IPS-18c (cell line): ENCODE data around the gene CAPN9.

Experiments used
- H3K4me3 ChIP-seq: 2 replicates; pipeline ENCODE4 v1.7.0; 2013; ENCODE audit warnings: low read depth, mild to moderate bottlenecking, low read length, moderate library complexity; ENCODE audit not compliant: insufficient read depth
- H3K9me3 ChIP-seq: one replicate; pipeline ENCODE4 v1.6.1; 2013; ENCODE audit warnings: mild to moderate bottlenecking, low read length, moderate library complexity; ENCODE audit not compliant: control insufficient read depth, insufficient read depth

Gene CAPN9

GRCh38 chr1:230797376-230797920 is 50.3 kb downstream of the CAPN9 start:
- H3K4me3 ChIP-seq = no peak overlapping the region
- H3K9me3 ChIP-seq = no peaks in the 10 kb centered on the region

GRCh38 chr1:230797942-230798365 is 50.8 kb downstream of the CAPN9 start:
- Histone ChIP-seq H3K4me3 (no peak overlapping the region), H3K9me3 (no peaks in the 10 kb centered on the region)

GRCh38 chr1:230798491-230798890 is 51.3 kb downstream of the CAPN9 start:
- H3K9me3 ChIP-seq = no peaks in the 10 kb centered on the region
- H3K4me3 ChIP-seq = no peak overlapping the region

GRCh38 chr1:230800891-230801840 is 54.0 kb downstream of the CAPN9 start:
- Histone ChIP-seq H3K4me3 (no peak overlapping the region), H3K9me3 (no peaks in the 10 kb centered on the region)

GRCh38 chr1:230804396-230804795 is 57.2 kb downstream of the CAPN9 start:
- Histone ChIP-seq H3K4me3 (no peak overlapping the region), H3K9me3 (no peaks in the 10 kb centered on the region)

GRCh38 chr1:230806552-230806951 is 59.4 kb downstream of the CAPN9 start:
- Histone ChIP-seq H3K4me3 (no peak overlapping the region), H3K9me3 (no peaks in the 10 kb centered on the region)

GRCh38 chr1:230807029-230807428 is 59.8 kb downstream of the CAPN9 start:
- no peaks in the 10 kb centered on the region for H3K9me3 ChIP-seq

GRCh38 chr1:230807561-230808280 is 60.5 kb downstream of the CAPN9 start:
- no peak overlapping the region for H3K4me3 ChIP-seq
- H3K9me3 ChIP-seq = no peaks in the 10 kb centered on the region

More at GRCh38 chr1:230807029-230807428, 59.8 kb downstream of the CAPN9 start:
- H3K4me3 ChIP-seq = no peak overlapping the region

- H3K9me3 ChIP-seq = no peaks in the 10 kb centered on the region
These were observed 61.2 kb downstream of the CAPN9 start for GRCh38 chr1:230808281-230808872.

GRCh38 chr1:230809256-230809990 is 62.2 kb downstream of the CAPN9 start:
- no peaks in the 10 kb centered on the region for H3K9me3 ChIP-seq

More at GRCh38 chr1:230808281-230808872, 61.2 kb downstream of the CAPN9 start:
- H3K4me3 ChIP-seq = no peak overlapping the region

GRCh38 chr1:230812568-230812967 is 65.4 kb downstream of the CAPN9 start:
- Histone ChIP-seq H3K4me3 (no peak overlapping the region), H3K9me3 (no peaks in the 10 kb centered on the region)

More at GRCh38 chr1:230809256-230809990, 62.2 kb downstream of the CAPN9 start:
- H3K4me3 ChIP-seq = no peak overlapping the region

- Histone ChIP-seq H3K4me3 (no peak overlapping the region), H3K9me3 (no peaks in the 10 kb centered on the region)
These were observed 67.9 kb downstream of the CAPN9 start for GRCh38 chr1:230814949-230815692.

GRCh38 chr1:230816018-230816417 is 68.8 kb downstream of the CAPN9 start:
- H3K9me3 ChIP-seq = no peaks in the 10 kb centered on the region
- no peak overlapping the region for H3K4me3 ChIP-seq

- Histone ChIP-seq H3K9me3 (no peaks in the 10 kb centered on the region), H3K4me3 (no peak overlapping the region)
These were observed 71.2 kb downstream of the CAPN9 start for GRCh38 chr1:230818367-230818766.

GRCh38 chr1:230818901-230819300 is 71.7 kb downstream of the CAPN9 start:
- H3K9me3 ChIP-seq = no peaks in the 10 kb centered on the region
- H3K4me3 ChIP-seq = no peak overlapping the region

GRCh38 chr1:230819976-230820375 is 72.8 kb downstream of the CAPN9 start:
- Histone ChIP-seq H3K9me3 (no peaks in the 10 kb centered on the region), H3K4me3 (no peak overlapping the region)
